ENCODE data around the gene MORC1. TPM values are rescaled to one million over a fixed set of nuclear protein-coding genes. Genes with fewer than 3 reads are reported as not detected.

The MORC1 gene
- total RNA-seq, 1 experiment from 2014 or later: not detected

DNA sequence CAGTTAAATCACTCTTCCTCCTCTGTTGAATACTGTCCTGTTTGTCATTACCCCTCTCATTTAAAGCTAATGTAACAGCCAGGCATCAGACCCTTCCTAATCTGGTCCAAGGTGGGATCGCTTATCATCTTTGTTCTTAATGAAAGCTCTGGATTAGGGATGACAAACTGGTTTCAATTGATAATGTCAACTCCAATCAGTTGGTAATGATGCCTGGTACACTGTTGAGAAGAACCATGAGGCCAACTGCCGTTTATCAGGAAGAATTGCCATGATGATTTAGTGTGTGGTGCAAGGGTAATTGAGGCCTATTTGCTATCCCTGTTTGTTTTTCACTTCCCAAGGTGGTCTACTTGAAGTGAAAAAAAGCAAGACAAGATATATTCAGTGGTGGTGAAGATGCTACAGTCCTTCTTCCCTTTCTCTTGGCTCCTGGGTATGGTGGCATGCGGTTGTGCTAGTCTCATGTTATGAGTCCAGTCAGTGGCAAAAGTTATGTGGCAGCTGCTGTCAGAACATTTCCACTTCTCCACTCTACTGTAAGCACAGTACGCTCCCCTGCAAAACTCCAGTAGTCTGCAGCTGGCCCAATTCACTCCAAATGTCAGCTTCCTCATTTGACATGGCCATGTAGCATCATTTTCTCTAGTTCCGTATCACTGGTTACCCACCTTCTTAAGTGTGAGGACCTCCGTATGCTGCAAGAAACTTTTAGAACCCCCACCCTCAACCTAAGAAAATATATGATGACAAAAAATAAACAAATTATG lies 72.5 kb downstream of the MORC1 start:
- no TSS peak for BruUV-seq (replicated peaks)
- intact Hi-C loops (cut with micrococcal nuclease; ENCODE audit: unreplicated experiment): no loop called here
- TF ChIP-seq, protein P1, sequence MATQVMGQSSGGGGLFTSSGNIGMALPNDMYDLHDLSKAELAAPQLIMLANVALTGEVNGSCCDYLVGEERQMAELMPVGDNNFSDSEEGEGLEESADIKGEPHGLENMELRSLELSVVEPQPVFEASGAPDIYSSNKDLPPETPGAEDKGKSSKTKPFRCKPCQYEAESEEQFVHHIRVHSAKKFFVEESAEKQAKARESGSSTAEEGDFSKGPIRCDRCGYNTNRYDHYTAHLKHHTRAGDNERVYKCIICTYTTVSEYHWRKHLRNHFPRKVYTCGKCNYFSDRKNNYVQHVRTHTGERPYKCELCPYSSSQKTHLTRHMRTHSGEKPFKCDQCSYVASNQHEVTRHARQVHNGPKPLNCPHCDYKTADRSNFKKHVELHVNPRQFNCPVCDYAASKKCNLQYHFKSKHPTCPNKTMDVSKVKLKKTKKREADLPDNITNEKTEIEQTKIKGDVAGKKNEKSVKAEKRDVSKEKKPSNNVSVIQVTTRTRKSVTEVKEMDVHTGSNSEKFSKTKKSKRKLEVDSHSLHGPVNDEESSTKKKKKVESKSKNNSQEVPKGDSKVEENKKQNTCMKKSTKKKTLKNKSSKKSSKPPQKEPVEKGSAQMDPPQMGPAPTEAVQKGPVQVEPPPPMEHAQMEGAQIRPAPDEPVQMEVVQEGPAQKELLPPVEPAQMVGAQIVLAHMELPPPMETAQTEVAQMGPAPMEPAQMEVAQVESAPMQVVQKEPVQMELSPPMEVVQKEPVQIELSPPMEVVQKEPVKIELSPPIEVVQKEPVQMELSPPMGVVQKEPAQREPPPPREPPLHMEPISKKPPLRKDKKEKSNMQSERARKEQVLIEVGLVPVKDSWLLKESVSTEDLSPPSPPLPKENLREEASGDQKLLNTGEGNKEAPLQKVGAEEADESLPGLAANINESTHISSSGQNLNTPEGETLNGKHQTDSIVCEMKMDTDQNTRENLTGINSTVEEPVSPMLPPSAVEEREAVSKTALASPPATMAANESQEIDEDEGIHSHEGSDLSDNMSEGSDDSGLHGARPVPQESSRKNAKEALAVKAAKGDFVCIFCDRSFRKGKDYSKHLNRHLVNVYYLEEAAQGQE (IDR thresholded peaks at IDR 0.05; ENCODE audit: insufficient read depth in 1 of 2, low read depth in 2 of 2, low read length in 1 of 2): no peak
- no peak for TF ChIP-seq TCF7L2 (IDR thresholded peaks at IDR 0.05; ENCODE audit: low read depth, low read length)
- TF ChIP-seq POLR2AphosphoS5 (IDR thresholded peaks at IDR 0.05; ENCODE audit: low read depth, low read length): no peak
- TF ChIP-seq, protein P2, sequence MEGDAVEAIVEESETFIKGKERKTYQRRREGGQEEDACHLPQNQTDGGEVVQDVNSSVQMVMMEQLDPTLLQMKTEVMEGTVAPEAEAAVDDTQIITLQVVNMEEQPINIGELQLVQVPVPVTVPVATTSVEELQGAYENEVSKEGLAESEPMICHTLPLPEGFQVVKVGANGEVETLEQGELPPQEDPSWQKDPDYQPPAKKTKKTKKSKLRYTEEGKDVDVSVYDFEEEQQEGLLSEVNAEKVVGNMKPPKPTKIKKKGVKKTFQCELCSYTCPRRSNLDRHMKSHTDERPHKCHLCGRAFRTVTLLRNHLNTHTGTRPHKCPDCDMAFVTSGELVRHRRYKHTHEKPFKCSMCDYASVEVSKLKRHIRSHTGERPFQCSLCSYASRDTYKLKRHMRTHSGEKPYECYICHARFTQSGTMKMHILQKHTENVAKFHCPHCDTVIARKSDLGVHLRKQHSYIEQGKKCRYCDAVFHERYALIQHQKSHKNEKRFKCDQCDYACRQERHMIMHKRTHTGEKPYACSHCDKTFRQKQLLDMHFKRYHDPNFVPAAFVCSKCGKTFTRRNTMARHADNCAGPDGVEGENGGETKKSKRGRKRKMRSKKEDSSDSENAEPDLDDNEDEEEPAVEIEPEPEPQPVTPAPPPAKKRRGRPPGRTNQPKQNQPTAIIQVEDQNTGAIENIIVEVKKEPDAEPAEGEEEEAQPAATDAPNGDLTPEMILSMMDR (IDR thresholded peaks at IDR 0.05): no peak
- no peak for TF ChIP-seq SIN3A (IDR thresholded peaks at IDR 0.05; ENCODE audit: borderline replicate concordance, insufficient read depth, low read depth, low read length)
- DNase-seq (ENCODE audit: low read depth, low spot score) (no peak), ATAC-seq (no peak)
- H3K27ac ChIP-seq (ENCODE audit: low read length): no peak overlapping the region
- H3K9me3 ChIP-seq (ENCODE audit: control insufficient read depth, insufficient read depth, low read depth, low read length): no peaks in the 10 kb centered on the region
- no peaks in the 10 kb centered on the region for H3K4me1 ChIP-seq (ENCODE audit: control insufficient read depth, insufficient read depth, low read length)
- ChIA-PET POLR2A (no interaction called here), CTCF (no interaction called here)
- H3K27me3 ChIP-seq (ENCODE audit: control insufficient read depth, insufficient read depth, low read length): no peaks in the 10 kb centered on the region
- H3K36me3 ChIP-seq (ENCODE audit: control insufficient read depth, insufficient read depth, low read length): no peaks in the 10 kb centered on the region
- in situ Hi-C loops (cut with HindIII; ENCODE audit: low pct_unique_long_range_greater_than_20kb, low sequenced_read_pairs): no loop called here
- H3K4me3 ChIP-seq (ENCODE audit: low read depth in 2 of 2, low read length in 2 of 2): no peak overlapping the region

DNA sequence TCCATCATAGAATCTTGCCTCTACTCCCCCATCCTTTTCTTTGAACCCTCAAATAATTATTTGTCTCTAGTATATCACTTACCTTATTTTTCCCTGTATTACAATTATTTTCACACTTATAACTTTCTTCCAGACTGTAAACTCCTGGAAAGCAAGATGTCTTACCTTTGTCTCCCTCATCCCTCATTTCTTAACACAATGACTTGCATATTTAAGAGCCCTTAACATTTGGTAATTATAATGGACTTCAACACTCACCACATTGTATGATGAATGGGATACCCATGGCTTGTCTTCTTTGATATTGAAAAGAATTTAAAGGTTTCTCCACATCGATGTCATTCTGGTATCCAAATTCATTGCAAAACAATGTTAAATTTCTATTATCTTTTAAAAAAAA lies 82.9 kb downstream of the MORC1 start:
- no peak overlapping the region for H3K27ac ChIP-seq (ENCODE audit: low read length)
- POLR2A ChIA-PET: no interaction called here
- DNase-seq (ENCODE audit: low read depth, low spot score) (no peak), ATAC-seq (no peak)
- in situ Hi-C loops (cut with HindIII; ENCODE audit: low pct_unique_long_range_greater_than_20kb, low sequenced_read_pairs): no loop called here
- CTCF ChIA-PET: no interaction called here
- no peak overlapping the region for H3K4me3 ChIP-seq (ENCODE audit: low read depth in 2 of 2, low read length in 2 of 2)
- H3K27me3 ChIP-seq (ENCODE audit: control insufficient read depth, insufficient read depth, low read length): peaks cover 6% of the 10 kb centered on the region; the same call in 1 of the 2 replicates
- H3K9me3 ChIP-seq (ENCODE audit: control insufficient read depth, insufficient read depth, low read depth, low read length): no peaks in the 10 kb centered on the region
- H3K4me1 ChIP-seq (ENCODE audit: control insufficient read depth, insufficient read depth, low read length): no peaks in the 10 kb centered on the region
- TF ChIP-seq SIN3A (IDR thresholded peaks at IDR 0.05; ENCODE audit: borderline replicate concordance, insufficient read depth, low read depth, low read length) (no peak), POLR2AphosphoS5 (IDR thresholded peaks at IDR 0.05; ENCODE audit: low read depth, low read length) (no peak), TCF7L2 (IDR thresholded peaks at IDR 0.05; ENCODE audit: low read depth, low read length) (no peak)
- TF ChIP-seq, protein P1 (IDR thresholded peaks at IDR 0.05; ENCODE audit: insufficient read depth in 1 of 2, low read depth in 2 of 2, low read length in 1 of 2): no peak
- TF ChIP-seq, protein P2 (IDR thresholded peaks at IDR 0.05): no peak
- intact Hi-C loops (cut with micrococcal nuclease; ENCODE audit: unreplicated experiment): no loop called here
- no TSS peak for BruUV-seq (replicated peaks)
- no peaks in the 10 kb centered on the region for H3K36me3 ChIP-seq (ENCODE audit: control insufficient read depth, insufficient read depth, low read length)

Data from Panc1 (cell line).